Measurements from ENCODE around the gene POR.

DNA sequence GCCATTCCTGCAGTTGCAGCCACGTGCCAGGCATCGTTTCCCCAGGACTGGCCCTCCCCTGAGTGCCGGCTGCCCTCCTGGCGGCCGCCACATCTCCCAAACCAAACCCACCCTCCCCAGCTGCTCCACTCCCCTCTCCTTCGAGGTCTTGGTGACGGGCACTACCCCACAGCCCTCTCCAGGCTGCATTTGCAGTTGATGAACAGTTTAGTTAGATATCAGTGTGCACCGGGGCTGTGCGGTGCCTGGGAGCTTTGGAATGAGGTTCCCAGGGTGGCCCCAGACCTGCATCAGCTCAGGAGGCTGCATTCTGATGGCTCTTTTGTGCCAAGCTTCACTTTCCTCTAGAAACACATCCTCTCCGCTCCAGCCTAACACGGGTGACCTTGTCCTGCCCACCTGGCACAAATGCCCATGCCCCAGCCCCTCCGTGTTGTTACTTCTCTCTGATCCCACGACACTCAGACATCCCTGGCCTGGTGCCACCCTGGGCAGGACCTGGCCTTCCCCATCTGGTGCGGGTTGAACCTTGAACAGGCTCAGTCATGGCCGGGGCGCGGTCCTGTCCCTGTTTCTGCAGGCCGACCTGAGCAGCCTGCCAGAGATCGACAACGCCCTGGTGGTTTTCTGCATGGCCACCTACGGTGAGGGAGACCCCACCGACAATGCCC, 64.9 kb downstream of the POR start:
- TF ChIP-seq, protein P1, sequence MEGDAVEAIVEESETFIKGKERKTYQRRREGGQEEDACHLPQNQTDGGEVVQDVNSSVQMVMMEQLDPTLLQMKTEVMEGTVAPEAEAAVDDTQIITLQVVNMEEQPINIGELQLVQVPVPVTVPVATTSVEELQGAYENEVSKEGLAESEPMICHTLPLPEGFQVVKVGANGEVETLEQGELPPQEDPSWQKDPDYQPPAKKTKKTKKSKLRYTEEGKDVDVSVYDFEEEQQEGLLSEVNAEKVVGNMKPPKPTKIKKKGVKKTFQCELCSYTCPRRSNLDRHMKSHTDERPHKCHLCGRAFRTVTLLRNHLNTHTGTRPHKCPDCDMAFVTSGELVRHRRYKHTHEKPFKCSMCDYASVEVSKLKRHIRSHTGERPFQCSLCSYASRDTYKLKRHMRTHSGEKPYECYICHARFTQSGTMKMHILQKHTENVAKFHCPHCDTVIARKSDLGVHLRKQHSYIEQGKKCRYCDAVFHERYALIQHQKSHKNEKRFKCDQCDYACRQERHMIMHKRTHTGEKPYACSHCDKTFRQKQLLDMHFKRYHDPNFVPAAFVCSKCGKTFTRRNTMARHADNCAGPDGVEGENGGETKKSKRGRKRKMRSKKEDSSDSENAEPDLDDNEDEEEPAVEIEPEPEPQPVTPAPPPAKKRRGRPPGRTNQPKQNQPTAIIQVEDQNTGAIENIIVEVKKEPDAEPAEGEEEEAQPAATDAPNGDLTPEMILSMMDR (IDR thresholded peaks at IDR 0.05; ENCODE audit: low read length) = no peak
- TF ChIP-seq EZH2 (optimal IDR thresholded peaks at IDR 0.05; ENCODE audit: low read depth, low read length) = no peak
